Measurements from ENCODE around the gene AOC1.
"Not testable (repeated sequence)": the region's sequence is repeated elsewhere in the genome, so short reads cannot be mapped to it uniquely, and the experiment has no call there.

Gene AOC1, protein sequence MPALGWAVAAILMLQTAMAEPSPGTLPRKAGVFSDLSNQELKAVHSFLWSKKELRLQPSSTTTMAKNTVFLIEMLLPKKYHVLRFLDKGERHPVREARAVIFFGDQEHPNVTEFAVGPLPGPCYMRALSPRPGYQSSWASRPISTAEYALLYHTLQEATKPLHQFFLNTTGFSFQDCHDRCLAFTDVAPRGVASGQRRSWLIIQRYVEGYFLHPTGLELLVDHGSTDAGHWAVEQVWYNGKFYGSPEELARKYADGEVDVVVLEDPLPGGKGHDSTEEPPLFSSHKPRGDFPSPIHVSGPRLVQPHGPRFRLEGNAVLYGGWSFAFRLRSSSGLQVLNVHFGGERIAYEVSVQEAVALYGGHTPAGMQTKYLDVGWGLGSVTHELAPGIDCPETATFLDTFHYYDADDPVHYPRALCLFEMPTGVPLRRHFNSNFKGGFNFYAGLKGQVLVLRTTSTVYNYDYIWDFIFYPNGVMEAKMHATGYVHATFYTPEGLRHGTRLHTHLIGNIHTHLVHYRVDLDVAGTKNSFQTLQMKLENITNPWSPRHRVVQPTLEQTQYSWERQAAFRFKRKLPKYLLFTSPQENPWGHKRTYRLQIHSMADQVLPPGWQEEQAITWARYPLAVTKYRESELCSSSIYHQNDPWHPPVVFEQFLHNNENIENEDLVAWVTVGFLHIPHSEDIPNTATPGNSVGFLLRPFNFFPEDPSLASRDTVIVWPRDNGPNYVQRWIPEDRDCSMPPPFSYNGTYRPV

DNA sequence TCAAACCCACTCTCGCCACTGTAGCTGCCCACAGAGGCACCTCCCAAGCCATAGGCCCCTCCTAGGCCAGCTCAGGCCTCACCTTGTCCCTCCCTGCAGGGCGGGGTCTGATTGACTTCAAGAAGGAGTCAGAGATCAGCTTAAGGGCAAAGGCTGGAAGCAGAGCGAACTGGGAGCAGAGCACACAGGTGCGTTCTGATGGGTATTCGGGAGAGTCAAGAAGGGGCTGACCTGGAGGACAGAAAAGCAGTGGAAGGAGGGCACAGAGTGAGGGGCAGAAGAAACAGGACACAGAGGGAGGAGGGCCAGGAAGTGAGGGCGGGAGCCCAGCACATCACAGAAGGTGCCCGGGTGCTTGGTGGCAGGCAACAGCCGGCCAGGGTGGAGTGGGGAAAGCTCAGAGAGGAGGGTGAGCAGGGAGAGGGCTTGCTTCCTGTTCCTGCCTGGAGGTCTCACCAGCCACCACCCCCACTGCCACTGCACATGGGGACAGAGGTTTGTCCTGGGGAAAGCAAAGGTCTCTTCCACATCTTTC is at the start of gene AOC1:
TSS of gene AOC1 (plus strand) at position 147 of the 535 bp plus-strand sequence. CDS start 3,954 bp downstream, outside the sequence.
- no peak for DNase-seq

DNA sequence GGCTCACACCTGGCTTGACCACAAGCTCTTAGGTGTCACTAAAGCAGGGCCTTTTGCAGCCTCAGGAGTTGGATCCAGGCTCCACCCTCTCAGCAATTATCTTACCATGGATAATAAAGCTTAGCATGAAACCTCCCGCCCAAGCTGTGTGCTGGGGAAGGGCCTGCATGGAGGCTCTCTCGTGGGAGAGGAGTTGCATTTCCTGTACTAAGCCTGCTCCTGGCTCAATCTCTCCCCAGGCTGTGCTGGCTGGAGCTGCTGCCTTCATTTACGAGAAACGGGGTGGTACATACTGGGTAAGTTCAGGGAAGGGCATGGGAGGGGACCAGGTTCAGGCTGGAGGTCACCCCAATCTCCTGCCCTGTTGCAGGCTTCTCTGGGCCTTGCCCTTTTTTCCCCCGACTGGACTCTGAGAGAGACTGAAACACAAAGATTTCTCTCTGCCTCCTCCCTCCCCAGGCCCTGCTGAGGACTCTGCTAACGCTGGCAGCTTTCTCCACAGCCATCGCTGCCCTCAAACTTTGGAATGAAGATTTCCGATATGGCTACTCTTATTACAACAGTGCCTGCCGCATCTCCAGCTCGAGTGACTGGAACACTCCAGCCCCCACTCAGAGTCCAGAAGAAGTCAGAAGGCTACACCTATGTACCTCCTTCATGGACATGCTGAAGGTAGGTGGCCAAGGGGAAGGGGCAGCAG is 49.0 kb upstream of the AOC1 start:
- DNase-seq = no peak

DNA sequence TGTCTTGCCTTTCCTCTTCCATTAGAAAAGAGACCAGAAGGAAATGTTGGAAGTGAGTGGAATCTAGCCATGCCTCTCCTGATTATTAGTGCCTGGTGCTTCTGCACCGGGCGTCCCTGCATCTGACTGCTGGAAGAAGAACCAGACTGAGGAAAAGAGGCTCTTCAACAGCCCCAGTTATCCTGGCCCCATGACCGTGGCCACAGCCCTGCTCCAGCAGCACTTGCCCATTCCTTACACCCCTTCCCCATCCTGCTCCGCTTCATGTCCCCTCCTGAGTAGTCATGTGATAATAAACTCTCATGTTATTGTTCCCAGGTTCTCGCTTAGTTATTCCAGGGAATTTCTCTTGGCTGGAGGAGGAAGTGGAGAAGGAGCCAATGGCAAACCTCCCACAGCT is 47.5 kb upstream of the AOC1 start:
- no peak for DNase-seq

DNA sequence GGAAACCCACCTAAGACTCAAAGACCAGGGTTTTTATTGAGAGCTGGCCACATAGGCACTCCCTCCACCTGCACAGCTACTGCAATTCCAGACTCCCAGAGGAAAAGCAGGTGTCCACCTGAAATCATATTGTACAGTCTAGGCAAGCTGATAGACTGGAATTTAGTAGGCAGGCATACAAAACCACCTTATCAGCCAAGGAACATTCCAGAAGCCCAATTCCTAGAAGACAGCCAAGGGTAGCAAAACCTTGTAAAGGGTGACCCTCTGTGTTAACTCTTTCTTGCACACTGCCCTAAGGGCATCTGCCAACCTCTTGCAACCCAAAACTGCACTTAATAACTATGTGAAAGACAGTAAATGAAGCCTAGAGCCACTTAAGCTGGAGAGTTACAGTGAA is 46.5 kb upstream of the AOC1 start:
- DNase-seq = no peak

DNA sequence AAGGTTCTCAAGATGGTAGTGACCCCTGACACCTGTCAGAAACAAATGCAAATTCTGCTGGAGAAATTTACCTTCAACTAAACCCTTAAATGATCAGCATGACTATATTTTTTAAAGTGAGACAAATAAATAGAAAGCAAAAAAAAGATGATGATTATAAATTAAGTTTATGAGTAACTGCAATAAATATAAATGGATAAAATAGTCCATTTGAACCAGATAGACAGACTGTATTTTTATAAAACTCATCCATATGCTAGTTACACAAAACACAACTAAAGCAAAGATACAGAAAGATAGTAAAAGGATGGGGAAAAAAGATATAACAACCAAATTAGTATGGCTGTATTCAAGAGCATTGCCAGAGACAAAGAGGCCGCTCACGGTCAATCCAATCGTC is 45.9 kb upstream of the AOC1 start:
- DNase-seq = no peak

DNA sequence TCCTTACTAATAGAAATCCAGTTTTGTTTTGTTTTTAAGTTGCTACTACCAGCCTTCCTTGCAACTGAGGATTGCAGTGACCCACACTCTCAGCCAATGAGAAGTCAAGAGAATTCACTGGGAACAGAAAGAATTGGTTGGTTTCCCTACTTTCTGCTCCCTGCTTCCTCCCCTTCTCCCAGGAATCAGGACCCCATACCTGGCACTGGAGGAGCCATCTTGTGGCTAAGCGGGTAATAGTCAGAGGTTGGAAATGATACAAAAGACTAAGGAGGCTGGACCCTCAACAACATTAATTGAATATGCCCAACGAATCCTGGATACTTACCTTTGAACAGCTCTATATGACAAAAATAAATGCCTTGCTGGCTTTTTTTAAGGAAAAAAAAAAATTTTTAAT is 45.5 kb upstream of the AOC1 start:
- no peak for DNase-seq

DNA sequence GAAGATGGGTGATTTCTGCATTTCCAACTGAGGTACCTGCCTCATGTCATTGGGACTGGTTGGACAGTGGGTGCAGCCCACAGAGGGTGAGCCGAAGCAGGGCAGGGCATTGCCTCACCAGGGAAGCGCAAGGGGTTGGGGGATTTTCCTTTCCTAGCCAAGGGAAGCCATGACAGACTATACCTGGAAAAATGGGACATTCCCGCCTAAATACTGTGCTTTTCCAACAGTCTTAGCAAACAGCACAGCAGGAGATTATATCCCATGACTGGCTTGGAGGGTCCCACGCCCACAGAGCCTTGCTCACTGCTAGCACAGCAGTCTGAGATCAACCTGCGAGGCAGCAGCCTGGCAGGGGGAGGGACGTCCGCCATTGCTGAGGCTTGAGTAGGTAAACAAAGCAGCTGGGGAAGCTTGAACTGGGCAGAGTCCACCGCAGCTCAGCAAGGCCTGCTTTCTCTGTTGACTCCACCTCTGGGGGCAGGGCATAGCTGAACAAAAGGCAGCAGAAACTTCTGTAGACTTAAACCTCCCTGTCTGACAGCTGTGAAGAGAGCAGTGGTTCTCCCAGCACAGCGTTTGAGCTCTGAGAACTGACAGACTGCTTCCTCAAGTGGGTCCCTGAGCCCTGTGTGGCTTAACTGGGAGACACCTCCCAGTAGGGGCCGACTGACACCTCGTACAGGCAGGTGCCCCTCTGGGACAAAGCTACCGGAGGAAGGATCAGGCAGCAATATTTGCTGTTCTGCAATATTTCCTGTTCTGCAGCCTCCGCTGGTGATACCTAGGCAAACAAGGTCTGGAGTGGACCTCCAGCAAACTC is 44.5 kb upstream of the AOC1 start:
- DNase-seq = not testable (repeated sequence)

DNA sequence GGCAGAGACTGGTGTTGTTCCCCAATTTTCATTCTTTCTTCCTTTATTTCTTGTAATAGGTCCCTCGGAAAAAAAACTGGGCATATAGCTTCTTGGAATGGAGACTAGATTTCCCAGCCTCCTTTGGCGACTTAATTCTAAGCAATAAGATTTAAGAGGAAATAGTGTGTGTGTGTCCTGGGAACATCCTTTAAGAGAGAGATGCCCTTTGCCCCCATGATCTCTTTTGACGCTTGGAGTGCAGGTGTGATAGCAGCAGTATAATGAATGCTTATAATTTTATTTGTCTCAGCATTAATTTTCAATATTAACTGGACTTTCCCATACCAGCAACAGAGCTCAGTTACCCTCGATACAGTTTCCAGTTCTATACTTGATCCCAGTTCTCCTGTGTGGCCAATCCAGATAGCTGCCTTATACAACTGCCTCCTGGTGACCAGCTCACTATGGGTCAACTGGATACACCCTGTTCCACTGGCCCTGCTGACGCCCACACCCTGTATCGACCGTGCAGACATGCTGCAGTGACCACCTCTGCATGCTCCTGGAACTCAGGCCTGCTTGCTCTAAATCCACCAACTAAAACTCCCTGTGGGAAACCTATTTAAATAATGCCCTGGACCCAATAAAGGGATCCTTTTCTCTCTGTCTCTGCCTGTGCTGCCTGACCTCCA is 37.9 kb upstream of the AOC1 start:
- DNase-seq = no peak

DNA sequence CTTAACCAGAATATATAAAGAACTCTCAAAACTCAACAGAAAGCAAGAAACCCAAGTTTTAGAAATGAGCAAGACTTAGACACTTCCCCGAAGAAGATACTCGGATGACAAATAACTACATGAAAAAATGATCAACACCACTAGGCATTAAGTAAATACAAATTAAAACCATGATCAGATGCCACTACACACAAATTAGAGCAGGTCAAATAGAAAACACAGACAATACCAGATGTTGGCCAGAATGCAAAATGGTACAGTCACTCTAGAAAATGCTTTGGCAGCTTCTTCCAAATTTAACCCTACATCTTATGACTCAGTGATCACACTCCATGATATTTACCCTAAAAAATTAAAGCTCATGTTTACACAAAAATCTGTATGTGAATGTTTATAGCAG is 33.3 kb upstream of the AOC1 start:
- no peak for DNase-seq

DNA sequence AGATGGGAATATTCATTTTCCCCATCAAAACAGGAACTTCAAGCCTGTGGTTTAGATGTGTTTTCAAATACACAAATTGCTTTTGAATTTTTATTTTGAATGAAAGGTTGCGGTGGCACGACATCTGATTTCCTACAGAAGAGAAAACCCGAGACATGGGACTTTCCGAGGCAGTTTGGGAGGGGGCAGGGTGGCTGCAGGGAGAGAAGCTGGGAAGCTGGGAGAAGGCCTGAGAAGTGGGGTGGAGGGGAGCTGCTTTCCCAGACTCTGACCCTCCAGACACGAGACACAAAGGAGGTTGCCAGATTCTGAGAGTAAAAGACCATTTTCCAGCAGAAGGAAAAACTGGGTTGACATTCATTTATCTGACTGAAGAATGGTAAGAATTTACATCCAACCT is 32.2 kb upstream of the AOC1 start:
- no peak for DNase-seq

DNA sequence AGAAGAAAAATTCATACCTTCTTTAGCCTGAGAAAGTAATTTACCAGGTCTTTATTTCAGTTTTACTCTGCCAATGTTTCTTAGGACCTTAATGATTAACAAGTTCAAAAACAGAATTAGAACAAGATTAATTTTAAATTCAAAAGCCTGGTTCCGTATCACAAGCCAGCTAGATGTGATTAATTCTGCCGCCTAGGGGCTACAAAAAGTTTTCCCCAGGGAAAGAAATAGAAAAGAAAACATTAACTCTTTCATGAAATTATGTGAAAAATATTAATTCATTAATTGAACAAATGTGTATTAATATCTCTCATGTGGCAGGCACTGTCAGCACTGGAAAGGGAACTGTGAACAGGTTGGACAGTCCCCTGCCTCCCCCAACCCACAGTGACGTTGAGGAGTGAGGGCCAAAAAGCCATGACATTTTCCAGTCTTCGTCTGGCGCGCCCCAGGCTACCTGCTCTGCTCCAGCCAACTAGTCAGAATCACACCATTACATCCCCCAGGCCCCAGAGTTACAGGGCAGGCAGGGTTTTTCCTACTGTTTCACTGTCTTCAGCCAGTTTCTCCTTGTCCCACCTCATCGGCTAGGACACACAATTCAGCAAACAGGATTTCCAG is 31.6 kb upstream of the AOC1 start:
- no peak for DNase-seq

DNA sequence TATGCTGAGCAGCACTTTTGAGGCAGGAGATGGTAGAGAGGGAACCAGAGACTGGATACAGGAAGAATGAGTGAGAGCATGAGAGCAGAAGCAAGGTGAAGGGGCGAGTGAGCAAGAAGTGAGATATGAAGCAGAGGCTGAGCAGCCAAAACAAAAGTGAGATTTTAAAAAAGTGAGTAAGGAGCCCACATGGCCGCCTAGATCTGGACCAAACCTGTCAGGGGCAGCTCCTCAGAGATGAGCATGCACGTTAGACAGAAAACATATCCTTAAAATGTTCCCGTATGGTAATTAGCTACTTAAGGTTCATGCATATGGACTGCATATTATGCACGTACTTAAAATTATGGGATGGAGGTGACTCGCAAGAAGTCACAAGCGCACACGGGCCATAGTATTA is 29.3 kb upstream of the AOC1 start:
- DNase-seq = no peak

DNA sequence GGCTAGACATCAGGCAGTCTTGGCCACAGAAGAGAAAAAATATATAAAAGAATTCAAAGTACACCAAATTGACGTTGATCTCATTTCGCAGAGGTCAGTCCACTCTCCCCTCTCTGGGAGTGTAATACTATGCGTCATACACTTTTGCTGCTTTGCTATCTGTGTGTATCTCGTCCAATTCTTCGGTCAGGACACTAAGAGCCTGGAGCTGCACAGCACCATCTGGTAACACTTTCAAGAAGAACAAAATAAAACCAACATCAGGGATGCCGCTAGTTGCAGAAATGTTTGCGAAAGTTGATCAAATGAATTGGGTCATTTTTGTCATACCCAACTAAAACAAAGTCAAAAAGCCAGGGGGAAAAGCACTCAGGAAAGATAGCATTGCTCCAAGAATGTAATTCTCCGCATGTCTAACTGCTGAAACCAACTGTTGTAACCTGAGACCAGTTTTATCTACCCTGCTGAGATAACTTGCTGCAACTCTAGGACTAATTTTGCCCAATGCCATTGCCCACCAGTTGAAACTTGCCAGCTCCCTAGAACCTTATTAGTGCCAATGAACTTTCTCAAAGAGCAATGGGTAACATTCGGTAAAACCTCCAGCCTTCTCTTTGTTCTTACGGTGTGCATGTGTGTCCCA is 28.7 kb upstream of the AOC1 start:
- no peak for DNase-seq

DNA sequence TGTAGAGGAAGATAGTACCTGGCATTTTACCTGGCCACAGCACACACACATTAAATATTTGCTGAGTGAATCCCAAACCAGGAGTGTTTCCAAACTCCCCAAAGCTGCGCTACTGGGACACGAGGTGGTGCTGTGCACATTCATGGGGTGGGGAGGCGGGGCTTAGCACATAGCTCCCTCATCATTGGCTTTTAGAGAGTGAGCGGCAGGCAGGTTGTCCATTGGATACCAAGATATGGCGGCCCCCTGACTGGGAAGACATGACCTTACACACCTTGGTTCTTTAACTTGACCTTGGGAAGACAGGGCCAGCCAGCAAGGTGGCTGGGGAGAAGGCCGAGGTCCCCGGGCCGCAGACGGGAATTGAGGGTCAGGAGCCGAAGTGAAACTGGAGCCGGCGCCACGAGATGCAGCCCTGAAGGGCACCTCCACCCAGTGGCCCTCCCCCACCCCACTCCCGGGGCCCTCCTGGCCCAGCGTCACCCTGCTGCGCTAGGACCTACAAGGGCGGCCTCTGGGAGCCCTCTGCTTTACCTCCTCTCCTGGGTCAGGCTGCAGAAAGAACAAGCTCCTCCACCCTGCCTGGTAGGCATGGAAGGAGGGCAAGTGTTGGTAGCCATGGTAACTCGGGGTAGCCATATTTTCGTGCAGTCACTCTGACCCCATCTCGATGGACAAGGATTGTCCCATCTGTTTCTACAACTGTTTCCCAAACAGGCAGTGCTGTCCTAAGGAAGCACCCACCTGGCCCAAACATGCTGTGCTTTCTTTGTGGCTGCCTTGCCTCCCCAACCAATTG is 27.7 kb upstream of the AOC1 start:
- no peak for DNase-seq

DNA sequence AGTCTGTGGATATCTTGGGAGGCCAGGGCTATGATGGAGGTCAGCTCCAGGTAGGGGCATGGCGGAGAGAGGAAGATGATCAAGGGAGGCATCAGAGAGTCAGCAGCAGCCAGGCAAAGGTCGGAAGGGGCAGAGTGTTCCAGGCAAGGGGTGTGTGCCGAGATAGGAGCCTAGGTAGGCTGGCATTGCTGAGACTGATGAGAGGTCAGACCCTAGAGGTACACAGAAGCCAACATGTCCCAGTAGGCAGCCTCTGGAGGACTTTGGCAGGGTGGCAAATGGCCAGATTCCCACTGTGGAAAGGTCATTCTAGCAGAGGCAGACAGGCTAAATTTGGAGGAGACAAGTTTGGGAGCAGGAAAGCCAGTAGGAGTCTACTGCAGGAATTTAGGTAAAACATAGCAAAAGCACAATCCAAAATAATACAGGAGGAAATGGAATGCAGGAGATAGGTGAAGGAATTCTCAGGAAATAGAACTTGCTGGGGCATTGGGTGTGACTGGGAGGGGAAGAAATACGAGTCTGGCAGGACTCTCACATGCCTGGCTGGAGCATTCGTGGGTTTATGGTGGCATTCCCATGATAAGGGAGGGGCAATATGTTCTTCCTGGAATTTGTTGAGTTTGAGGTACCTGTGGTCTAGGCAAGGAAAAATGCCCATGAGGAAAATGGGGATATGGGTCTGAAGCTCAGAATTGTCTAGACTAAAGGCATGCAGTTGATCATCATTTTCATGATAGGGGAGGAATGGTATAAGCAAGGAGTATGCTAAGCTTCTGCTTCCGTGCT is 26.1 kb upstream of the AOC1 start:
- DNase-seq = no peak

DNA sequence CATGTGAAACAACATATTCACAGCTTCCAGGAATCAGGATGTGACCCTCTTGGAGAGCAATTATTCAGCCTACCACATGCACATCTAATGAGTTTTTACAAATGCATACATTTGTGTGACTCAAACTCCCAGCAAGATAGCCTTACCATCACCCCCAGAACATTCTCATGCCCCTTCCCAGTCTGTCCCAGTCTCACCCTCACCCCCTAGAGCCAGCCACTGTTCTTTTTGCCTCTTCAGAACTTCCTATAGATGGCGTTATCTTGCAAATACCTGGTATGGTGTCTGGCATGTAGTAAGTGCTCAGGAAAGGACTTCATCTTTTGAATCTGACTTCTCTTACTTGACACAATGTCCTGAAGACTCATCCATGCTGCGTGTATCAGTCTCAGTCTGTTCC is 23.9 kb upstream of the AOC1 start:
- no peak for DNase-seq

DNA sequence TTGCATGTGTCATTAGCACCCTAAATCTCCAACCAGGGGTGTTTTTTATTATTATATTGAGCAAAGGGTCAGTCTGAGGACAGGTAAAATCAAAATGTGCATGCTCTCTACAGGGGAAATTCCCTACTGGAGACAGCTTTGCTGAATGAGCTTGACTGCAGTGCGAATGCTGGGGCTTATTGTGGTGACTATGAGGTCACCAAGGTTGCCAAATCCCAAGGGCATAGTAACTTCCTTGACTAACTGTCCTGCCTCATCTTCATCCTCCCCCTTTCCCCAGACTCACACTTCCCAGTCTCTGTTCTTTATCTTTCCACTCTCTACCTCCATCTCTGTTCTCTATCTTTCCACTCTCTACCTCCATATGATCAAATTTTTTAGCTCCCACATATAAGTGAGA is 22.9 kb upstream of the AOC1 start:
- DNase-seq = no peak

DNA sequence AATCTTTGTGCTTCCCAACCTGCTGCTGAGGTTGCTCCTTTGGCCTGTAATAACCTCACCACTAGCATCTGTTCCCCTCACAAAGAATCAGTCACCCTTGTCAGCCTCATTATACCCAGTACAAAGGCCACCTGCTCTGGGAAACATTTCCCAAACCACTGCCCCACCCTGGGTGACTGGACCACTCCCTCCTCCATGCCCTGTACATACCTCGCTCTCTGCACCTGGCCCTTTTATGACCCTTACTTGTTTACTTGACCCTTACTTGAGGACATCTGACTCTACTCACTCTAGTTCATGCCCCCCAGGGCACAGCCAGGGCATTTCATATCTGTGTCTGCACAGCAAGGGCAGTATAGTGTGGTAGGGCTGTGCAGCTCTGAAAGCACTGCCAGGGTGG is 21.4 kb upstream of the AOC1 start:
- DNase-seq = no peak

DNA sequence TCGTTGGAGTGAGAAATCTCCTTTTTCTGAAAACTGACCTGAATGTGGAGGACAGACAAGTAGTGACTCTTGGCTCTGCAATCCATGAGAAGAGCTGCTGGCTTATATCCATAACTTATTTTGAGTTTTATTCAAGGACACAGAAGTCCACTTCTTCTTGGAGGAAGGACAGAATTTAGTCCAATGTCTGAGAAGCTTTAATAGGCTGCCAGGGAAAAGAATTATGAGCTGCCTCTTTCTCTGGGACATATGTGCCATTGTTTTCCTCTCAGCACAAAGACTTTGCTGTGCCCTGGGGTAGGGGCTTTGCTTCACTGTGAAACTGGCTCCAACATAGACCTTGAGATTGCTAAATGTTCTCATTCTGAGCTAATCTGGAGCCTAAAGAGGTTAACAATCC is 20.5 kb upstream of the AOC1 start:
- no peak for DNase-seq

Data from stimulated activated CD4-positive, alpha-beta T cell treated with anti-CD3 and anti-CD28 coated beads, Interleukin-4, amount 100 ng/mL, for 4 hours (primary cell).